Testis (tissue), 2 donors: ENCODE results near the gene KIR3DL1.

Experiments used
- CTCF ChIP-seq, 3 experiments: fragments of 450-650 bp in 2 of 3; fragments of 200-600 bp in 1 of 3; sonication (generic) in 1 of 3; IDR thresholded peaks; one replicate each; pipeline ENCODE4 v1.5.1; 2016 to 2019; ENCODE audit warnings: antibody characterized with exemption in 3 of 3, mild to moderate bottlenecking in 2 of 3, moderate library complexity in 1 of 3
- POLR2A ChIP-seq: fragments of 450-650 bp; IDR thresholded peaks from one replicate; pipeline ENCODE4 v1.6.1; 2017; ENCODE audit warnings: antibody characterized with exemption, mild to moderate bottlenecking, moderate library complexity

DNA sequence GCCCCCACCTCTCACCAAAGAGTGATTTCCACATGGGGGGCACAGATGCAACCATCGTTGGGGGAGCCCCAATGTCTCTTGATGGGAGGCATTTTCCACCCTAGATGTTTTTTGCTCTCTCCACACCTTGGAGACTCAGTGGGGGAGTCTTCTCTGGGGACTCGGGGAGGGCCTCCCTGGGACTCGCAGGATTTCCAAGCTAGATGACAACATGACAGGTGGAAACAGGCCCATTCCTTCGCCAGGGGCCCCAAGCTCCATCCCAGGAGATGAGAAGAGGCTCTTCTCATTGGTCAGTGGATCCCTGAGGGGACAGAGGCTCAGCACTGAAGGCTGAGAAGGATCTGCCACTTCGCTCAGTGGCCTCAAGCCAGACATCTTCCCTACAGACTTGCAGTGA lies 25.6 kb upstream of the KIR3DL1 start:
- no peak for TF ChIP-seq POLR2A
- TF ChIP-seq CTCF (IDR thresholded peaks at IDR 0.05): no peak
